ENCODE results near the gene MAP3K8.
"Not testable (repeated sequence)": the region's sequence is repeated elsewhere in the genome, so short reads cannot be mapped to it uniquely, and the experiment has no call there.

The MAP3K8 gene

DNA sequence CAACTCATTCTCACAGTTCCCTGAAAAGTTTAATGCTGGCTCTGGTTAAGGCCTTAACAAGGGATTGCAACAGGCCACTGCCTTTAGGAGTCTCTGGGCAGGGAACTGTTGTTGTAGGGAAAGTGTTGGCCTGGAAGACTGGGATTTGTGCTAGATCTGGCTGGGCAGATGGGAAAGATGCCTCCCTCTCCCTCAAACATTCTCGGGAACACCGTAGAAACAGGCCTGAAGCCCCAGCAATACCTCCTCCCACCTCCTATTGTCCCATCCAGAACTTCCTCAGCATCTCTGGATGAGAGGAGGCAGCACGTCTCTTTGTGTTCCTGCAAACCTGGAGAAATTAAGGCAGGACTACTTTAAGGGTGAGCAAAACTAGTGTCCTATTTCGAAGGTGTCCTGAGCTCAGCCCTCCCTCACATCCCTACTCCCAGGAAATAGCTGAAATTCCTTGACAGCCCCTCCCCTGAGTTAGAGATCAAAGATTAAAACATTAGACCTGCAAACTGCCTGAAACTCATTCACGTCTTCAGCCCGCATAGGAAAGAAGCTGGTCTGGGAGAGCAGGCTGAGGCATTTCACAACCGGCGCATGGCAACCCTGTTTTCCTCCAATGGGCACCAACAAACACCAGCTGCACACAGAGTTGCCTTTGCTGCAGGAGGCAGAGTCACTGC, 10.9 kb upstream of the MAP3K8 start:
- DNase-seq (ENCODE audit: low spot score) = peak; percentile 79

GRCh38 chr10:30423655-30424275, 10.2 kb upstream of the MAP3K8 start:
- not testable (repeated sequence) for DNase-seq (ENCODE audit: low spot score)

DNA sequence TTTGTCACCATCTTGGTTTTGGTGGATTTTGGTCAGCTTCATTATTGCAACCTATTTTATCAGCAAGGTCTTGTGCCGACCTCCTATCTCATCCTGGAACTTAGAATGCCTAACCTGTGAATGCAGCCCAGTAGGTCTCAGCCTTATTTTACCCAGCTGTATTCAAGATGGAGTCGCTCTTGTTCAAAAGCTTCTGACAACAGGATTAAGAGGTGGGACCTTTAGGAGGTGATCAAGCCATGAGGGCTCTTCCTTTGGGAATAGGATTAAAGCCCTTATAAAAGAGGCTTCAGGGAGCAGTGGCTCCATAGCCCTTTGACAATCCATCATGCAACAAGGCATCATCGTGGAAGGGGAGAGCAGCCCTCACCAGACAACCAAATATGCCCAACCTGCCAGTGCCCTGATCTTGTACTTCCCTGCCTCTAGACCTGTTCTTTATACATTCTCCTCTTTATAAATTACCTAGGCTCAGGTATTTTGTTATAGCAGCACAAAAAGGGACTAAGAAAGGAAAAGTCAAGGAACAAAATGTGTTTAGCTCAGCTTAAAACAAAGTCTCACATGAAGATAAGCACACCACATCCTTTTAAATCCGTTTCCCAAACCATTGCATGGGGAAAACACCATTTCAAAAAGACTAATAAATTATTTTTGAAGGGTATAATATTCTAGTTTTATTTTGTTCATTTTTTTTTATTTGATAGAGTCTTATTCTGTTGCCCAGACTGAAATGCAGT, 8.5 kb upstream of the MAP3K8 start:
- no peak for DNase-seq (ENCODE audit: low spot score)

DNA sequence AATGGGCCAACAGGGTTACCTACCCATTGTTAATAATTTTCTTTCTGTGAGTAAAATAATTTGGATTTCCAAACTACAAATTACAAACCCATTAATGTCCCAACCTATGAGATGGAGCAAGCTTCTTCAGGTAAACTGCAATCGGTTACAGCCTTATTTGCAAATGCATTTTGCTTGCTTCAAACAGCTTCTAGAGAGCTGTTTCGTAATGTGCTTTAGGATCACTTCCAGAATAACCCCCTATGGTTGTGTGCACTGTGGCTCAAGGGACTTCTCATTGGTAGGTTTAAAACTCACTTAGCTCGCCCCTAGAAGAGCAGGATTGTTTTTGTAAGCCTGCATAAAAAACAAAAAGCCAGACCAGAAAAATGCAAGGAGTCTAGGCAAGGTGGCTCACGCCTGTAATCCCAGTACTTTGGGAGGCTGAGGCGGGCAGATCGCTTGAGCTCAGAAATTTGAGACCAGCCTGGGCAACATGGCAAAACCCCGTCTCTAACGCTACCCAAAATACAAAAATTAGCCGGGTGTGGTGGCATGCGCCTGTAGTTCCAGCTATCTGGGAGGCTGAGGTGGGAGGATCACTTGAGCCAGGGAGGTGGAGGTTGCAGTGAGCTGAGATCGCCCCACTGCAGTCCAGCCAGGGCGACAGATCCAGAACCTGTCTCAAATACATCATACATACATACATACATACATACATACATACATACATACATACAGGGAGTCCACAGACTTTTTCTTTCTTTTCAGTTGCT, 3.3 kb upstream of the MAP3K8 start:
- DNase-seq (ENCODE audit: low spot score) = no peak

DNA sequence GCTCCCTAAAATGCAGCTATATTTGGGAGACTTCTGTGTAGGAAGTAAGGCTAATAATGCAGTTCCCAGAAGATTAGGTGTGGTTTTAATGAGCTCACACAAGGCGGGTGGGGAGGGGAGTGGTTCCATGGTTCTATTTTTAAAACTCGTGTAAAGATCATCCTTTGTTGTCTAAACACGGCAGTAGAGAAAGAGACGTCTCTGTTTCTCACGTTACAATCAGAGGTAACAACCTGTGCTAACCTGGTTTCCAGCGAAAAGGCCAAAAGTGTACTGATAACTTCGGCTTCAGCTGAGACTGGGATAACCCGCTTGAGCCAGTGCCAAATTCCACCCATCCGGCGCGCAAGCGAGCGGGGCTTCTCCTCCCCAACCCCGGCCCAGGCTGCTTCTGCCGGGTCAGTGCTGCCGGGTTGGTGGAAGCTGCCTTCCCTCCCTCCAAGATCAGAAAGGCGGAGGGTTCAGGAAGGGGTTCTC, 2.5 kb upstream of the MAP3K8 start:
- DNase-seq (ENCODE audit: low spot score) = no peak

DNA sequence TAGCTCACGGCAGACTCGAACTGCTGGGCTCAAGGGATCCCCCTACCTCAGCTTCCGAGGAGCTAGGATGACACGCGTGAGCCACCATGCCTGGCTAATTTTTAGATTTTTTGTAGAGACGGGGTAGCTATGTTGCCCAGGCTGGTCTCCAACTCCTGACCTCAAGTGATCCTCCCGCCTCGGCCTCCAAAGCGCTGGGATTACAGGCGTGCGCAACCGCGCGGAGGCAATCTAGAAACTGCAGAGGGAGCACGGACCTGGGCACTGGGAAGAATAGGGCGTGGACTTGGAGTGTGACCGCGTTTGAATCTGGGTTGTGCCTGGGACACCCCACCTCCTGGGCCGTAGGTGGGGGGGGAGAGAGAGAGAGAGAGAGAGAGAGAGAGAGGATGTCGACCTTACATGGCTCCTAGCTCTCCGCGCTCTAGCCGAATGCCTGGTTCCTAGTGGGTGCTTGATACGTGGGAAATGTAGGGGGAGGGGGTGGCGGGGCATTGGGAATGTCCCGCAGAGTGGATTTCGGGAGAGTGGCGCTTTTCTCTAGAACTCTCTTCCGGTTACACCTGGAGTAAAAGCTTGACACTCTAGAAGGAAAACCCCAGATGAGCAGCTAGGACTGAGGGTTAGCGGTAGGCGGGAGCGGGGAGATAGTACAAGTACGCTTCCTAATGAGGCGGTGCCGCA, 1.2 kb upstream of the MAP3K8 start:
- no peak for DNase-seq (ENCODE audit: low spot score)

DNA sequence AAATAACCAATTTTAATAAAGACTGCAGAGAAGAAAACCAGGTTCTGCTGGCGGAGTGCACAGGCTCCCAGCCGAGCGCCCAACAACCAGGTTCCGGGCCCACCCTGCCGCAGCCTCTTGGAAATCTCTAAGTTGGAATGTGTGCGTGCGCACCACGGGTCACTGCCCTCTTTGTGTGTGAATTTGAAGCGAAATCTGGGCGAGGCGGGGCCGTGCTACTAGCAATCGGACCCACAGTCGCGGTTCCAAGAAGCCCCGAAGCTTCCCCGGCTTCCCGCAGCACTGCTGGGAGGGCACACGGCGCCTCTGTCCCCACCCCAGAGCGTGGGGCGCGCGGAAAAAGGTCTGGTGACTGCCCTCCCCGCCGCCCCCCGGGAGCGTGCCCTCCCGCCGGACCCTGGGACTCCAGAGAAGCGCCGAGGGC, 666 bp upstream of the MAP3K8 start:
- DNase-seq (ENCODE audit: low spot score) = peak; percentile 68

DNA sequence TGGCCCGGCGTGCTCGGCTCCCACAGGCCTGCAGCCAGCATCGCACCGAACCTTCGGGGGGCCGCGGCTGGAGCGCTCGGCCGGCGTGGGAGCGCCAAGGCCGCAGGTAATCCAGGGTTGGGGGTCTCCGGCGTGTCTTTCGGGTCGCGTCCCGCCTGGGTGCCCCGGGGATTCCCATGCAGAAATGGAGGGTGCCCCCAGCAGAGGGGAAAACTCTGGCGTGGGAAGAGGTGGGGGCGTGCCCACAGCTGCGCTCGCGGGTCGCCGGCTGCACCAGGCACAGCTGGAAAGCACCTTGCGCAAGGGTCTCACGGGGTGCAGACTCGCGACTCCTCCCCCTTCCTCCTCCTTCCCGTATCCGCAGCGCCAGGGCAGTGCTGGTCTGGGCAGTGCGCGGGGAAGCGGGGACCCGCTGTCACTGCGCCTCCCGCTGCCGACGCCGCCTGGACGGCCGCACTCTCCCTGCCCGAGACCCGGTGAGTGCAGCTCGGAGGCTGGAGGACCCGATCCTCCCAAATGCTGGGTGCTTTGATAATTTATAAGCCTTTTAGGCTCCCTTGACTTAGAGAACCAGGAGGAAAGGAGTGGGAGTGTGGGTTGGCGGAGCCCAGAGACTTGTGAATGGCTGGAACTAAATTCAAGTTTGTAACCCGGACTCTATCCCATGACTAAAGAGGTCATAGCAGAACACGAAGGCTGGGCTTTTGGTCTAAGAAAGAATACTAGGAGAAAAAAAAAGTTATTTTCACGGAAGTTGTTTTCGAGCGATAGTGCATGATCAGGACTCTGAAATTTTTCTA, 489 bp downstream of the MAP3K8 start:
- peak; percentile 58 for DNase-seq (ENCODE audit: low spot score)

GRCh38 chr10:30435073-30435422, 1.1 kb downstream of the MAP3K8 start:
- DNase-seq (ENCODE audit: low spot score) = no peak

DNA sequence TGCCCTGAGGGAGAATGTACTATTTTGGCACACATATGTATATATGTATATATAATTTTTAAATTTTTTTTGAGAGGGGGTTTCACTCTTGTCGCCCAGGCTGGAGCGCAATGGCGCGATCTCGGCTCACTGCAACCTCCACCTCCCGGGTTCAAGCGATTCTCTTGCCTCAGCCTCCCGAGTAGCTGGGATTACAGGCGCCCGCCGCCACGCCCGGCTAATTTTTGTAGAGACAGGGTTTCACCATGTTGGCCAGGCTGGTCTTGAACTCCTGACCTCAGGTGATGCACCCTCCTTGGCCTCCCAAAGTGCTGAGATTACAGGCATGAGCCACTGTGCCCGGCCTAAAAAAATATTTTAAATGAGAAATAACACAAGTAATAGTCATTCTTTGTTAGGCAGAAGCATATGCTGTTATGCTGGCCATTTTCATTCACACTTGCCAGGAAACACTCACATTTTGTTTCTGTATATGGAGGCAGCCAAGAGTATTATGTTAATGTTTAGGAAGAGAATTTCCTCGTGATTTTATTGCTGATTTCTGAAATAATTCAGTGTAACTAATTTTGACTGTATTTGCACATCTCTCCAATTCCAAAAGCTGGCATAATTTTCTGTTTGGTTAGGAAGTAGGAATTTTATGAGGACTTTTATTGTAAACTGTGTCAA, 1.6 kb downstream of the MAP3K8 start:
- not testable (repeated sequence) for DNase-seq (ENCODE audit: low spot score)

GRCh38 chr10:30436191-30436611, 2.2 kb downstream of the MAP3K8 start:
- DNase-seq (ENCODE audit: low spot score) = peak; percentile 70

- no peak for DNase-seq (ENCODE audit: low spot score)
Observed at GRCh38 chr10:30436671-30437030, 2.7 kb downstream of the MAP3K8 start.

DNA sequence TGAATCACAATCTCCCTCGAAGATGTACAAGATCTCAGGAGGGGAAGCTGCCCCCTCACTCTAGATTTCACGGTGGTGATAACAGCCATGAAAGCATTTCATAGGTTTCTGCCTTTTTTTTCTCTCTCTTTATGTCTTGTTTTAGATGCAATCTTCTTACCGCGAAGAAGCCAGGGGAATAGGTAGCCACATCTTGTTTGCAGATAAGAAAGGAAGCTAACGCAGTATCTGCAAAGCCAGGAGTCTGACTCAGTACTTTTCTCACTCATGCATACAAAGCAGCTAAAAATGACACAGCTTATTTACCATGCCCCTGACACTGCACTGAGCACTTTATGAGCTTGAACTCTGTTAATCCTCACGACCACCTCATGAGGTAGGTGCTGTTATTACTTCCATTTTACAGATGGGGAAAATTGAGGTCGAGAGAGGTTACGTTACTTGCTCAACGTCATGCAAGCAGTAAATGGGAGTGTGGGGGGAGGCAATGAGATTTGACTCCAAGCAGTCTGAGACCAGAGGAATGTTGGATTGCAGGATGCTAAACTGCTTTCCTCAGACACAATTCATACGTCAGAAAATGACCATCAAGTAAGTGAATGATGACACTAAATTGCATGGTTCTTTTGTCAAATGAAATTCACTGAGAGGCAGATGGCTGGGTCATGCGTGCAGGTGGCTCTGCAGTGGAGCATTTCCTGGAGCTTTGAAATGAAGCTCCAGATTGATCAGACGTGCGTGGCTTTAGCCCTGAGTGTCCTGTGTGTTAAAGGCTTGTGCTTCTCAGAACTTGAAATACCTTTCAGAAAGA, 3.3 kb downstream of the MAP3K8 start:
- no peak for DNase-seq (ENCODE audit: low spot score)

DNA sequence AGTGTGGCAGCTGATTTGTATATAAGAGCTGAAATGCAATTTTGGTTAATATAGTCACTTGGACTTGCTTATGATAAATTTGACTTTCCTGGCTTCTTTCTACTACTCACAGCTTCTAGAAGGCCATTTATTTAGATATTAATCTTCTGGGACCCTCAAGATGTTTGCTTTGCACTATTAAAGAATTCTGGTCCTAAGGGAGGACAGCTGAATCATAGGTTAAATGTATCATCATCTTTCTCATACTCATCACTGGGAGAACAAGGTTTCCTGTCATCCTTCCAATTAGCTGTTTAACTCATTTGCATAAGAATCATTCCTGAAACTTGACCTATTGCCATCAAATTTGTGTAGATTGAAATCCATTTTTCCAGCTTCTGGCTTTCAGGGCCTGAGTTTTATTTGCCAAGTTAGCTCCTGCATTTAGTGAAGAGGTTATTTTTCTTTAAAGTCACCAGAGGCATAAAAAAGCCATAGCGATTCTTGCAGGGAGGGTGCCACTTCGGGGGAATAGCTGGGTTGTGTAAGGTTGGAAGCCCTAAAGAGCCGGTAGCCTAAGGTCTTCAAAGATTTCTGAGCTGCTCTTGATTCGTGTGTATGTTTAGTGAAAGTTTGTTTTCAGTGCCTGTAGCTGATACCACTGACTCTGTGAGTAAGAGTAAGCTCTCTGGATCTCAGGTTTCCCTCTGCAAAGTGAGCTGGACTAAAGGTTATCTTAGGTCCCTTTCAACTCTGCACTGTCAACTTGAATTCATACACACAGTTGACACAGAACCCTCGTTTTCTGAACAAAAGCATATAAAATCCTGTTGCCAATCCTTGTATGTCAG, 4.3 kb downstream of the MAP3K8 start:
- no peak for DNase-seq (ENCODE audit: low spot score)

- DNase-seq (ENCODE audit: low spot score) = no peak
Observed at GRCh38 chr10:30439931-30440330, 5.9 kb downstream of the MAP3K8 start.

- no peak for DNase-seq (ENCODE audit: low spot score)
Observed at GRCh38 chr10:30442019-30442606, 8.1 kb downstream of the MAP3K8 start.

DNA sequence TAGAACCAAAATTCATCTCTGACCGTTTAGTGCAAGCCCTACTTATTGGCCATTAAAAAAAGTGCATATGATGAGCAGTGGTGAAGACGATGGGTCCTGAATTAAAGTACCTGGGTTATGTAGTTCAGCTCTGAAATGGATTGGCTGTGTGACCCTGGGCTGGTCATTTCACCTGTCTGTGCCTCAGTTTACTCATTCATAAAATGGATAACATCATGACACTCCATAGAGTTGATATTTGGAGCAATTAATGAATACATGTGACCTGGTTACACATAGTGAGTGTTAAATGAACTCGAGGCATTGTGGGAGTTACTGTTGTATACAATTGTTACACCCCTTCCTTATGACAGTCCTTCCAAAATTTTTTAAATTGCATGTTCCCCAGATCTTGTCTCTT, 9.1 kb downstream of the MAP3K8 start:
- DNase-seq (ENCODE audit: low spot score) = no peak

DNA sequence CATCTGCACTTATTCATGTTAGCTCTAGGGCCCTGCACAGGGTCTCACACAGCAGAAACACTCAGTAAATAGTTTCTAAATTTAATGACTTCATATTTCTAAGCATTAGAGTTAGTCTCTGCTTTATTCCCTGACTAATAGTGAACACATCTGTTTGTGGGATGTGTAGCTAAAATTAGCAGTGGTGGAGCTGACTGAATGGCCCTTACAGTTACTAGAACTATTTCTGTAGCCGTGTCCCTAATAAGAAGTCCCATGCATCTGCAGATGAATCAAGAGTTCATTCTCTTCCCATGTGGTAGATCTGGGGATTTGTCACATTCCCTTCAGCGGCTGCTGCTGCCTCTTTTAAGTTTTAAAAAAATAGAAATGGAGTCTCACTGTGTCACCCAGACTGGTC, 11.7 kb downstream of the MAP3K8 start:
- DNase-seq (ENCODE audit: low spot score) = peak; percentile 80

Measured in AG08395 (cell line).